ENCODE data around the gene PDGFD.

Gene PDGFD

GRCh38 chr11:103944251-103944940, 219.6 kb downstream of the PDGFD start:
- no peak for DNase-seq
- intact Hi-C loops (cut with DNase I): no loop called here

GRCh38 chr11:103942646-103943045, 221.3 kb downstream of the PDGFD start:
- DNase-seq: no peak
- intact Hi-C loops (cut with DNase I): no loop called here

- DNase-seq: no peak
- intact Hi-C loops (cut with DNase I): no loop called here
These were observed 223.4 kb downstream of the PDGFD start for GRCh38 chr11:103940551-103940950.

GRCh38 chr11:103939694-103940093, 224.3 kb downstream of the PDGFD start:
- intact Hi-C loops (cut with DNase I): no loop called here
- DNase-seq: no peak

GRCh38 chr11:103936059-103936458, 227.9 kb downstream of the PDGFD start:
- intact Hi-C loops (cut with DNase I): no loop called here
- no peak for DNase-seq

GRCh38 chr11:103935219-103935618, 228.7 kb downstream of the PDGFD start:
- no peak for DNase-seq
- intact Hi-C loops (cut with DNase I): no loop called here

GRCh38 chr11:103929170-103929903, 234.6 kb downstream of the PDGFD start:
- no peak for DNase-seq
- intact Hi-C loops (cut with DNase I): no loop called here

- intact Hi-C loops (cut with DNase I): no loop called here
- no peak for DNase-seq
These were observed 235.2 kb downstream of the PDGFD start for GRCh38 chr11:103928802-103929161.

- no peak for DNase-seq
These were observed 235.7 kb downstream of the PDGFD start for GRCh38 chr11:103928040-103928801.

GRCh38 chr11:103927535-103927934, 236.4 kb downstream of the PDGFD start:
- DNase-seq: no peak
- intact Hi-C loops (cut with DNase I): no loop called here

More at GRCh38 chr11:103928040-103928801, 235.7 kb downstream of the PDGFD start:
- intact Hi-C loops (cut with DNase I): no loop called here

GRCh38 chr11:103926990-103927389, 237.0 kb downstream of the PDGFD start:
- no peak for DNase-seq
- intact Hi-C loops (cut with DNase I): no loop called here

GRCh38 chr11:103924166-103925013, 239.6 kb downstream of the PDGFD start:
- intact Hi-C loops (cut with DNase I): no loop called here

GRCh38 chr11:103923451-103923931, 240.5 kb downstream of the PDGFD start:
- intact Hi-C loops (cut with DNase I): no loop called here
- no peak for DNase-seq

More at GRCh38 chr11:103924166-103925013, 239.6 kb downstream of the PDGFD start:
- no peak for DNase-seq

GRCh38 chr11:103920933-103921332, 243.0 kb downstream of the PDGFD start:
- intact Hi-C loops (cut with DNase I): no loop called here
- DNase-seq: peak in 2 of 42 donors; percentile 20 to 21

GRCh38 chr11:103920449-103920848, 243.5 kb downstream of the PDGFD start:
- intact Hi-C loops (cut with DNase I): no loop called here
- DNase-seq: no peak

GRCh38 chr11:103910721-103911120, 253.2 kb downstream of the PDGFD start:
- no peak for DNase-seq
- intact Hi-C loops (cut with DNase I): no loop called here

- intact Hi-C loops (cut with DNase I): no loop called here
These were observed 256.1 kb downstream of the PDGFD start for GRCh38 chr11:103907548-103908455.

GRCh38 chr11:103907136-103907535, 256.8 kb downstream of the PDGFD start:
- no peak for DNase-seq
- intact Hi-C loops (cut with DNase I): no loop called here

More at GRCh38 chr11:103907548-103908455, 256.1 kb downstream of the PDGFD start:
- no peak for DNase-seq
